ENCODE measurements around the gene PPTC7.

PPTC7 gene

GRCh38 chr12:110582276-110583136 lies 612 bp downstream of the PPTC7 start:
- no peak for TF ChIP-seq EZH2phosphoT487 (IDR thresholded peaks at IDR 0.05; ENCODE audit: borderline replicate concordance, low read length)
- TF ChIP-seq CTCF (IDR thresholded peaks at IDR 0.05; ENCODE audit: low read depth, low read length, poor library complexity, severe bottlenecking), result peak; percentile 16
- H3K9me2 ChIP-seq (replicated peaks; ENCODE audit: control insufficient read depth, low read length), result no peaks in the 10 kb centered on the region
- peaks cover 63% of the 10 kb centered on the region for H3K79me2 ChIP-seq (ENCODE audit: control insufficient read depth, low read length)
- H3K9me3 ChIP-seq (ENCODE audit: control insufficient read depth, insufficient read depth, low read length), result no peaks in the 10 kb centered on the region
- H3K27ac ChIP-seq (ENCODE audit: low read depth, low read length), result peak overlapping the region; percentile 58
- H3K27me3 ChIP-seq (ENCODE audit: control insufficient read depth, low read length), result no peaks in the 10 kb centered on the region
- peak overlapping the region; percentile 95 for H3K4me3 ChIP-seq (ENCODE audit: low read length)
- H3K36me3 ChIP-seq (ENCODE audit: control insufficient read depth, low read length), result peaks cover 30% of the 10 kb centered on the region
- H3F3A ChIP-seq (ENCODE audit: control insufficient read depth, insufficient read depth), result 0 out of 2 replicates have a peak, but pooled peaks cover 3% of the 10 kb centered on the region
- H4K20me1 ChIP-seq (ENCODE audit: control insufficient read depth, insufficient read depth, low read depth, low read length), result peaks cover 26% of the 10 kb centered on the region
- H3K4me1 ChIP-seq (ENCODE audit: control insufficient read depth, low read length), result peaks cover 66% of the 10 kb centered on the region
- peak overlapping the region; percentile 77 for H3K4me2 ChIP-seq (ENCODE audit: low read length)

- Histone ChIP-seq H3K4me2 (ENCODE audit: low read length) (peak overlapping the region; percentile 77), H3K27ac (ENCODE audit: low read depth, low read length) (peak overlapping the region; percentile 58), H3K4me1 (ENCODE audit: control insufficient read depth, low read length) (peaks cover 69% of the 10 kb centered on the region), H3K9me3 (ENCODE audit: control insufficient read depth, insufficient read depth, low read length) (no peaks in the 10 kb centered on the region), H3F3A (ENCODE audit: control insufficient read depth, insufficient read depth) (0 out of 2 replicates have a peak, but pooled peaks cover 3% of the 10 kb centered on the region), H3K79me2 (ENCODE audit: control insufficient read depth, low read length) (peaks cover 69% of the 10 kb centered on the region), H3K36me3 (ENCODE audit: control insufficient read depth, low read length) (peaks cover 30% of the 10 kb centered on the region), H3K4me3 (ENCODE audit: low read length) (peak overlapping the region; percentile 95), H3K9me2 (replicated peaks; ENCODE audit: control insufficient read depth, low read length) (no peaks in the 10 kb centered on the region), H3K27me3 (ENCODE audit: control insufficient read depth, low read length) (no peaks in the 10 kb centered on the region), H4K20me1 (ENCODE audit: control insufficient read depth, insufficient read depth, low read depth, low read length) (peaks cover 26% of the 10 kb centered on the region)
- TF ChIP-seq EZH2phosphoT487 (IDR thresholded peaks at IDR 0.05; ENCODE audit: borderline replicate concordance, low read length) (no peak), CTCF (IDR thresholded peaks at IDR 0.05; ENCODE audit: low read depth, low read length, poor library complexity, severe bottlenecking) (no peak)
Measured at GRCh38 chr12:110581931-110582275, 1.2 kb downstream of the PPTC7 start.

GRCh38 chr12:110579535-110580253 lies 3.4 kb downstream of the PPTC7 start:
- H3K79me2 ChIP-seq (ENCODE audit: control insufficient read depth, low read length), result peaks cover 91% of the 10 kb centered on the region

More at GRCh38 chr12:110579535-110580253, 3.4 kb downstream of the PPTC7 start:
- H3K27ac ChIP-seq (ENCODE audit: low read depth, low read length), result no peak overlapping the region
- H3K4me1 ChIP-seq (ENCODE audit: control insufficient read depth, low read length), result peaks cover 59% of the 10 kb centered on the region
- H4K20me1 ChIP-seq (ENCODE audit: control insufficient read depth, insufficient read depth, low read depth, low read length), result peaks cover 26% of the 10 kb centered on the region
- peaks cover 33% of the 10 kb centered on the region for H3K36me3 ChIP-seq (ENCODE audit: control insufficient read depth, low read length)
- no peaks in the 10 kb centered on the region for H3K9me3 ChIP-seq (ENCODE audit: control insufficient read depth, insufficient read depth, low read length)
- TF ChIP-seq CTCF (IDR thresholded peaks at IDR 0.05; ENCODE audit: low read depth, low read length, poor library complexity, severe bottlenecking) (no peak), EZH2phosphoT487 (IDR thresholded peaks at IDR 0.05; ENCODE audit: borderline replicate concordance, low read length) (no peak)
- peak overlapping the region; percentile 95 for H3K4me3 ChIP-seq (ENCODE audit: low read length)
- H3K9me2 ChIP-seq (replicated peaks; ENCODE audit: control insufficient read depth, low read length), result no peaks in the 10 kb centered on the region
- H3K4me2 ChIP-seq (ENCODE audit: low read length), result peak overlapping the region; percentile 77
- H3K27me3 ChIP-seq (ENCODE audit: control insufficient read depth, low read length), result no peaks in the 10 kb centered on the region
- 0 out of 2 replicates have a peak, but pooled peaks cover 3% of the 10 kb centered on the region for H3F3A ChIP-seq (ENCODE audit: control insufficient read depth, insufficient read depth)

Measured in DOHH2 (cell line).